Measurements from ENCODE around the gene XYLT2. TPM values are rescaled to one million over a fixed set of nuclear protein-coding genes. Genes with fewer than 3 reads are reported as not detected.

The XYLT2 gene
- polyA plus RNA-seq, 2 of the 4 experiments (the other 2 are of a cell fraction): 9.7 to 15.8 TPM

DNA sequence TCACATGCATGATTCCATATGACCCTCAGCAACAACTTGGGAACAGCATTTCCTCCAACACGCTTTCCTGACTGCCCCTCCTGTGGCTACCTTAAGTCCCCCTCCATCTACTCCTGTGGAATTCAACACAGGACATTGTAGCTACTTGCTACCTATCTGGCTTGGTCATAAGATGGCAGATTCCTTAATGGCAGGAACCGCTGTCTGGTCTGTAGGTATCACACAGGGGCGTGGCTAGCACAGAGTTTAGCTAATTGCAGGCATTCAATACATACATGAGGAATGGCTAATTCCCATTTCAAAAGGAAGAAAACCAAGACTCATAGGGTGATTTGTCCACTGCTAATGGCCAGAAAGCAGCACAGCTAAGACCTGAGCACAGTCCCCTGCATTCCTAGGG, 42.8 kb downstream of the XYLT2 start:
- Histone ChIP-seq H3K4me2 (no peak overlapping the region), H3K4me1 (no peaks in the 10 kb centered on the region), H3K27ac (no peak overlapping the region), H3K9me3 (no peaks in the 10 kb centered on the region), H3K4me3 (no peak overlapping the region)
- DNase-seq (ENCODE audit: low read depth in 1 of 2, low spot score in 1 of 2) (no peak), FAIRE-seq (no peak), ATAC-seq (no peak)
- POLR2A ChIA-PET: interaction anchor here (1.0 to 1.1 kb wide), 2 partner anchors 9 to 20 kb away, joined by 3 read pairs; no protein-coding TSS in a partner anchor
- CTCF ChIA-PET: interaction anchor here (15.8 to 33.9 kb wide), 2 partner anchors 4 to 14 kb away, joined by 445 read pairs; partner anchors contain the start of genes EME1, LRRC59 and MRPL27
- 85% methylated on average over 3 of the region's 3 CpGs for WGBS (ENCODE audit: missing lambda C conversion rate)
- TF ChIP-seq CHD2 (IDR thresholded peaks at IDR 0.05; ENCODE audit: low read length, partially characterized antibody) (no peak), BHLHE40 (IDR thresholded peaks at IDR 0.05; ENCODE audit: low read depth, low read length) (no peak), GATA3 (IDR thresholded peaks at IDR 0.05; ENCODE audit: borderline replicate concordance) (no peak), POLR2A (IDR thresholded peaks at IDR 0.05; ENCODE audit: low read length) (no peak), HOXB13 (CRISPR knock-in tag; IDR thresholded peaks at IDR 0.05; ENCODE audit: low read depth) (no peak), HOXA7 (CRISPR knock-in tag; IDR thresholded peaks at IDR 0.05) (no peak)
- TF ChIP-seq, protein P1, sequence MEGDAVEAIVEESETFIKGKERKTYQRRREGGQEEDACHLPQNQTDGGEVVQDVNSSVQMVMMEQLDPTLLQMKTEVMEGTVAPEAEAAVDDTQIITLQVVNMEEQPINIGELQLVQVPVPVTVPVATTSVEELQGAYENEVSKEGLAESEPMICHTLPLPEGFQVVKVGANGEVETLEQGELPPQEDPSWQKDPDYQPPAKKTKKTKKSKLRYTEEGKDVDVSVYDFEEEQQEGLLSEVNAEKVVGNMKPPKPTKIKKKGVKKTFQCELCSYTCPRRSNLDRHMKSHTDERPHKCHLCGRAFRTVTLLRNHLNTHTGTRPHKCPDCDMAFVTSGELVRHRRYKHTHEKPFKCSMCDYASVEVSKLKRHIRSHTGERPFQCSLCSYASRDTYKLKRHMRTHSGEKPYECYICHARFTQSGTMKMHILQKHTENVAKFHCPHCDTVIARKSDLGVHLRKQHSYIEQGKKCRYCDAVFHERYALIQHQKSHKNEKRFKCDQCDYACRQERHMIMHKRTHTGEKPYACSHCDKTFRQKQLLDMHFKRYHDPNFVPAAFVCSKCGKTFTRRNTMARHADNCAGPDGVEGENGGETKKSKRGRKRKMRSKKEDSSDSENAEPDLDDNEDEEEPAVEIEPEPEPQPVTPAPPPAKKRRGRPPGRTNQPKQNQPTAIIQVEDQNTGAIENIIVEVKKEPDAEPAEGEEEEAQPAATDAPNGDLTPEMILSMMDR (IDR thresholded peaks at IDR 0.05): no peak

- ChIA-PET CTCF (interaction anchor here (15.8 to 33.9 kb wide), 2 partner anchors 3 to 15 kb away, joined by 445 read pairs; partner anchors contain the start of genes EME1, LRRC59 and MRPL27), POLR2A (interaction anchor here (0.5 to 1.1 kb wide), 3 partner anchors 10 to 36 kb away, joined by 3 read pairs; no protein-coding TSS in a partner anchor)
- DNase-seq (ENCODE audit: low read depth in 1 of 2, low spot score in 1 of 2): no peak
- Histone ChIP-seq H3K4me1 (no peaks in the 10 kb centered on the region; the same call in 2 of the 3 replicates), H3K27ac (no peak overlapping the region), H3K4me3 (no peak overlapping the region), H3K4me2 (no peak overlapping the region), H3K9me3 (no peaks in the 10 kb centered on the region)
- FAIRE-seq: no peak
- WGBS (ENCODE audit: missing lambda C conversion rate): 93% methylated on average over 6 of the region's 6 CpGs
- ATAC-seq: no peak
- TF ChIP-seq RARB (CRISPR knock-in tag; IDR thresholded peaks at IDR 0.05): no peak
- TF ChIP-seq RCOR1 (IDR thresholded peaks at IDR 0.05; ENCODE audit: low read depth, low read length): no peak
- TF ChIP-seq, protein P2, sequence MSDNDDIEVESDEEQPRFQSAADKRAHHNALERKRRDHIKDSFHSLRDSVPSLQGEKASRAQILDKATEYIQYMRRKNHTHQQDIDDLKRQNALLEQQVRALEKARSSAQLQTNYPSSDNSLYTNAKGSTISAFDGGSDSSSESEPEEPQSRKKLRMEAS (IDR thresholded peaks at IDR 0.05): no peak
- no peak for TF ChIP-seq SMC3 (IDR thresholded peaks at IDR 0.05)
Observed at GRCh38 chr17:50389534-50389933, 43.6 kb downstream of the XYLT2 start.

DNA sequence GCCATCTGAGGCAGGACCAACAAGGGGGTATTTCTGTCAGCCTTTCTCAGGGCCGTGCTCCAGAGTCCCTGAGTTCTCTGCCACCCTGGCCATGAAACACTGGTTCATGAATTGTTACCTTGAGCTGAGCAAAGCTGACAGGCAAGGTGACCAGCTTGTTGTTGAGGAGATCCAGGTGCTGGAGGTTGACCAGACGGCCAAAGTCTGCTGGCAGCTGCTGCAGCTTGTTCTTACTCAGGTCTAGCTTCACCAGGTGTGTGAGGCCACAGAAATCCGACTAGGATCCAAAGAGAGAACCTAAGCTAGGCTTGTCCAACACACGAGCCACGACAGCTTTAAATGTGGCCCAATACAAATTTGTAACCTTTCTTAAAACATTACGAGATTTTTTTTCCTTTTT, 46.7 kb downstream of the XYLT2 start:
- H3K9me3 ChIP-seq: no peaks in the 10 kb centered on the region
- ChIA-PET POLR2A (no interaction called here), CTCF (interaction anchor here (1.3 to 15.8 kb wide), 4 partner anchors 14 to 223 kb away, joined by 3 to 445 read pairs (median 6); partner anchors contain the start of genes EME1 and MRPL27)

More for the DNA sequence above, 46.7 kb downstream of the XYLT2 start:
- no peak overlapping the region for H3K4me3 ChIP-seq
- ATAC-seq: no peak
- FAIRE-seq: no peak
- no peak for DNase-seq (ENCODE audit: low read depth in 1 of 2, low spot score in 1 of 2)
- peaks cover 16% of the 10 kb centered on the region for H3K4me1 ChIP-seq
- 89% methylated on average over 6 of the region's 6 CpGs for WGBS (ENCODE audit: missing lambda C conversion rate)
- no peak overlapping the region for H3K4me2 ChIP-seq
- H3K27ac ChIP-seq: no peak overlapping the region
- TF ChIP-seq, protein P2 (IDR thresholded peaks at IDR 0.05): no peak
- TF ChIP-seq, protein P3, sequence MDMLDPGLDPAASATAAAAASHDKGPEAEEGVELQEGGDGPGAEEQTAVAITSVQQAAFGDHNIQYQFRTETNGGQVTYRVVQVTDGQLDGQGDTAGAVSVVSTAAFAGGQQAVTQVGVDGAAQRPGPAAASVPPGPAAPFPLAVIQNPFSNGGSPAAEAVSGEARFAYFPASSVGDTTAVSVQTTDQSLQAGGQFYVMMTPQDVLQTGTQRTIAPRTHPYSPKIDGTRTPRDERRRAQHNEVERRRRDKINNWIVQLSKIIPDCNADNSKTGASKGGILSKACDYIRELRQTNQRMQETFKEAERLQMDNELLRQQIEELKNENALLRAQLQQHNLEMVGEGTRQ (IDR thresholded peaks at IDR 0.05): no peak
- TF ChIP-seq ESRRA (IDR thresholded peaks at IDR 0.05; ENCODE audit: borderline replicate concordance, low read length): no peak
- no peak for TF ChIP-seq KDM5A (IDR thresholded peaks at IDR 0.05)
- no peak for TF ChIP-seq RFX5 (IDR thresholded peaks at IDR 0.05)
- no peak for TF ChIP-seq MAFK (IDR thresholded peaks at IDR 0.05; ENCODE audit: partially characterized antibody)
- TF ChIP-seq JUN (IDR thresholded peaks at IDR 0.05): no peak
- TF ChIP-seq TP53 (CRISPR knock-in tag; IDR thresholded peaks at IDR 0.05): no peak
- TF ChIP-seq, protein P4, sequence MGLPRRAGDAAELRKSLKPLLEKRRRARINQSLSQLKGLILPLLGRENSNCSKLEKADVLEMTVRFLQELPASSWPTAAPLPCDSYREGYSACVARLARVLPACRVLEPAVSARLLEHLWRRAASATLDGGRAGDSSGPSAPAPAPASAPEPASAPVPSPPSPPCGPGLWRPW (IDR thresholded peaks at IDR 0.05): no peak
- no peak for TF ChIP-seq GATA3 (IDR thresholded peaks at IDR 0.05; ENCODE audit: borderline replicate concordance)
- TF ChIP-seq ZSCAN20 (CRISPR knock-in tag; IDR thresholded peaks at IDR 0.05): no peak
- TF ChIP-seq EHMT2 (IDR thresholded peaks at IDR 0.05; ENCODE audit: low read depth): no peak
- TF ChIP-seq RNF2 (IDR thresholded peaks at IDR 0.05; ENCODE audit: borderline replicate concordance, low read depth): no peak
- no peak for TF ChIP-seq FOSL2 (IDR thresholded peaks at IDR 0.05)
- TF ChIP-seq FOSL2 (CRISPR knock-in tag; IDR thresholded peaks at IDR 0.05): no peak
